Gastrocnemius medialis (tissue), 4 donors: Measurements from ENCODE around the gene PLAGL2. TPM values are rescaled to one million over a fixed set of nuclear protein-coding genes. Genes with fewer than 3 reads are reported as not detected.

Experiments used
- ATAC-seq, 2 donors: fragments of 150-250 bp; one replicate each; pipeline ENCODE4 v1.9.1; 2016
- DNase-seq, 2 donors: peaks; one replicate each; pipeline ENCODE4 v3.0.0-alpha.2; 2019
- H3K27ac ChIP-seq, 4 donors: fragments of 200-600 bp; sonication (generic); 1 replicate in 1 of 4; 2 replicates in 3 of 4; pipeline ENCODE4 v1.5.1; 2016 to 2018; ENCODE audit warnings: mild to moderate bottlenecking in 2 of 4, moderate library complexity in 1 of 4
- H3K27me3 ChIP-seq, 3 donors: fragments of 200-600 bp; sonication (generic) in 2 of 3; 1 replicate in 1 of 3; 2 replicates in 2 of 3; pipeline versions ENCODE4 v1.5.1 to v1.6.0; 2016 to 2019; ENCODE audit warnings: mild to moderate bottlenecking in 1 of 3, moderate library complexity in 1 of 3
- H3K36me3 ChIP-seq, 2 donors: fragments of 200-600 bp; sonication (generic) in 1 of 2; one replicate each; pipeline ENCODE4 v1.5.1; 2017 to 2018
- H3K4me1 ChIP-seq, 2 donors: fragments of 200-600 bp; sonication (generic) in 1 of 2; one replicate each; pipeline ENCODE4 v1.5.1; 2016 to 2017; ENCODE audit warnings: mild to moderate bottlenecking in 2 of 2
- H3K4me3 ChIP-seq, 4 donors: fragments of 200-600 bp; sonication (generic) in 3 of 4; 1 replicate in 1 of 4; 2 replicates in 3 of 4; pipeline ENCODE4 v1.5.1; 2016 to 2019; ENCODE audit warnings: mild to moderate bottlenecking in 2 of 4
- H3K9me3 ChIP-seq, 3 donors: fragments of 200-600 bp; sonication (generic) in 2 of 3; 1 replicate in 1 of 3; 2 replicates in 2 of 3; pipeline ENCODE4 v1.5.1; 2016 to 2019
- CTCF ChIP-seq, 5 experiments: fragments of 450-650 bp in 3 of 5; fragments of 200-600 bp in 2 of 5; sonication (generic) in 2 of 5; IDR thresholded peaks in 4 of 5; conservative IDR thresholded peaks in 1 of 5; 1 replicate in 4 of 5; 2 replicates in 1 of 5; pipeline ENCODE4 v1.5.1; 2016 to 2019; ENCODE audit warnings: antibody characterized with exemption in 5 of 5, mild to moderate bottlenecking in 3 of 5, moderate library complexity in 3 of 5
- POLR2A ChIP-seq, 2 donors: fragments of 450-650 bp; IDR thresholded peaks; one replicate each; pipeline ENCODE4 v1.6.1; 2017; ENCODE audit warnings: antibody characterized with exemption in 2 of 2, mild to moderate bottlenecking in 2 of 2, moderate library complexity in 2 of 2
- in situ Hi-C, 4 donors: fragments of 200-750 bp; cut with MboI; loops; one replicate each; pipeline versions ENCODE4 v1.15.0 to v1.8.0; 2017; ENCODE audit warnings: low sequenced_read_pairs in 4 of 4
- intact Hi-C: fragments of 100-400 bp; cut with DNase I; formaldehyde crosslinking; loops from one replicate; pipeline ENCODE4 v1.15.1; 2023; ENCODE audit warnings: low total_unique reads
- total RNA-seq, 4 donors: library from RNA; depleted of rRNA; stranded (reverse); fragments of >200 nt; gene quantifications; one replicate each; pipeline versions ENCODE4 v1.1.0 to v1.2.3, GENCODE V29; 2016

The PLAGL2 gene
- total RNA-seq, 4 donors from 2014 or later, result 1.4 to 6.5 (median 5.8) TPM

- Histone ChIP-seq H3K27me3 (no peaks in the 10 kb centered on the region), H3K4me1 (peaks cover 0 to 15% of the 10 kb centered on the region in 2 donors), H3K4me3 (no peak overlapping the region), H3K36me3 (peaks cover 0 to 36% of the 10 kb centered on the region in 2 donors), H3K27ac (no peak overlapping the region), H3K9me3 (no peaks in the 10 kb centered on the region)
- TF ChIP-seq CTCF (IDR thresholded peaks at IDR 0.05 in 4 of 5, conservative IDR thresholded peaks at IDR 0.05 in 1 of 5) (no peak), POLR2A (IDR thresholded peaks at IDR 0.05) (no peak)
- DNase-seq, result peak in 1 of 2 donors; percentile 6
- intact Hi-C loops, result no loop called here
- ATAC-seq, result no peak
- in situ Hi-C loops, result no loop called here
Observed at GRCh38 chr20:32167552-32167951, 40.0 kb downstream of the PLAGL2 start.

- Histone ChIP-seq H3K9me3 (no peaks in the 10 kb centered on the region), H3K4me3 (no peak overlapping the region), H3K4me1 (peaks cover 0 to 15% of the 10 kb centered on the region in 2 donors), H3K27ac (no peak overlapping the region), H3K27me3 (no peaks in the 10 kb centered on the region), H3K36me3 (peaks cover 4 to 51% of the 10 kb centered on the region in 2 donors)
- ATAC-seq, result no peak
- TF ChIP-seq POLR2A (IDR thresholded peaks at IDR 0.05) (no peak), CTCF (IDR thresholded peaks at IDR 0.05 in 4 of 5, conservative IDR thresholded peaks at IDR 0.05 in 1 of 5) (no peak)
- DNase-seq, result no peak
- in situ Hi-C loops (no loop called here), intact Hi-C loops (no loop called here)
Observed at GRCh38 chr20:32165836-32166545, 41.6 kb downstream of the PLAGL2 start.

- no peak for ATAC-seq
- H3K27ac ChIP-seq, result no peak overlapping the region
- H3K4me1 ChIP-seq, result peaks cover 0 to 15% of the 10 kb centered on the region in 2 donors
- DNase-seq, result no peak
- H3K4me3 ChIP-seq, result no peak overlapping the region
- intact Hi-C loops (no loop called here), in situ Hi-C loops (no loop called here)
- no peaks in the 10 kb centered on the region for H3K27me3 ChIP-seq
- peaks cover 4 to 58% of the 10 kb centered on the region in 2 donors for H3K36me3 ChIP-seq
- TF ChIP-seq CTCF (IDR thresholded peaks at IDR 0.05 in 4 of 5, conservative IDR thresholded peaks at IDR 0.05 in 1 of 5), result no peak
- no peak for TF ChIP-seq POLR2A (IDR thresholded peaks at IDR 0.05)
- no peaks in the 10 kb centered on the region for H3K9me3 ChIP-seq
Observed at GRCh38 chr20:32164984-32165735, 42.4 kb downstream of the PLAGL2 start.

- Histone ChIP-seq H3K27me3 (no peaks in the 10 kb centered on the region), H3K27ac (no peak overlapping the region), H3K36me3 (peaks cover 4 to 70% of the 10 kb centered on the region in 2 donors), H3K9me3 (no peaks in the 10 kb centered on the region), H3K4me1 (peaks cover 0 to 8% of the 10 kb centered on the region in 2 donors), H3K4me3 (no peak overlapping the region)
- intact Hi-C loops, result no loop called here
- DNase-seq (no peak), ATAC-seq (no peak)
- TF ChIP-seq CTCF (IDR thresholded peaks at IDR 0.05 in 4 of 5, conservative IDR thresholded peaks at IDR 0.05 in 1 of 5), result no peak
- TF ChIP-seq POLR2A (IDR thresholded peaks at IDR 0.05), result no peak
- in situ Hi-C loops, result no loop called here
Observed at GRCh38 chr20:32163951-32164350, 43.6 kb downstream of the PLAGL2 start.
